HG03558 (cell line): ENCODE measurements around the gene SMARCA4.
"Not testable (repeated sequence)": the region's sequence is repeated elsewhere in the genome, so short reads cannot be mapped to it uniquely, and the experiment has no call there.

Experiments
- ATAC-seq: cut with Tn5 transposase; IDR thresholded peaks from one replicate; pipeline ENCODE4 v1.9.1; 2021; ENCODE audit warnings: moderate number of reproducible peaks; ENCODE audit not compliant: unreplicated experiment; ENCODE audit errors: extremely low read depth

Gene SMARCA4

DNA sequence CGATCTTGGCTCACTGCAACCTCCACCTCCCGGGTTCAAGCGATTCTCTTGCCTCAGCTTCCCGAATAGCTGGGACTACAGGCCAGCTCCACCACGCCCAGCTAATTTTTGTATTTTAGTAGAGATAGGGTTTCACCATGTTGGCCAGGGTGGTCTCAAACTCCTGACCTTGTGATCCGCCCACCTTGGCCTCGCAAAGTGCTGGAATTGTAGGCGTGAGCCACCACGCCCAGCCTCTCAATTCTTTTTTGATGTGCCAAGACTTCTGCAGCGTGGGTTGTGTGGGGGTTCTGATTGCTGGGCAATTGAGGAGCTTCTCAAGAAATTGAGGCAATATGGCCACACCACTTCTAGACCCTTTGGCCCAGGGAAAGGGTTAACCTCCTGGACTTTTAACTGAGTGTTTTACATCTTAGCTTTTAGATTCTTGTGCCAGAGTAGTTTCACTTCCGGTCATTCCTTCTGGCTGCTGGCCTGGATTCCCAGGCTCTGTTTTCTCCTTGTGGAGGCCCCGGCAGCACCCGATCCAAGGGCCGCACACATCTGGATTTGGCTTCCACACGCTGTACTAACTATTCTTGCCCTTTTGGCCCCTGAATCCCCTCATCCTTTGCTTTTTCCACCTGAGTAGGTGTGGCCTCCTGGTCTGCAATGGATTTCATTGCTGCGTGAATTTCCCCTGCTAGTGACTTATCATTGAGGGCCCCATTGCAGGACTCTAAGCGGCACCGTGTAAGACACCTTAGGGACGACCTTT is 14.7 kb downstream of the SMARCA4 start:
- no peak for ATAC-seq

- ATAC-seq: no peak
Measured at GRCh38 chr19:10976131-10976892, 15.5 kb downstream of the SMARCA4 start.

DNA sequence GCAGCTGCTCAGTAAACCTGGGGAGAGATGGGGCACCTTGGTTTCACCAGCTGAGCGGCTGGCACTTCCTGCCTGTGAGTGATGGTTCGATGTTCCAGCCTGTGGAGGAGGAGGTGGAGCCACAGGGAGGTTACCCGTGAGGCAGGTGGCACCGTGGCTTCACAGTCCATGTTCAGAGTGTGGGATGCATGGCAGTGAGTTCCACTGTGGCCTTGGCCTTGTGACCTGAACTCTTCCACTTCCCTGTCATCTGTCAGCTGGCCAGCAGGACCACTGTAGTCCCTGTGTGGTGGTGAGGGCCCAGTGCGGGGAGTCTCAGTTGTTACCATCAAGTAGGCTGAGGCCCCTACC is 16.9 kb downstream of the SMARCA4 start:
- ATAC-seq: no peak

- ATAC-seq: no peak
Measured at GRCh38 chr19:10979951-10980381, 19.1 kb downstream of the SMARCA4 start.

DNA sequence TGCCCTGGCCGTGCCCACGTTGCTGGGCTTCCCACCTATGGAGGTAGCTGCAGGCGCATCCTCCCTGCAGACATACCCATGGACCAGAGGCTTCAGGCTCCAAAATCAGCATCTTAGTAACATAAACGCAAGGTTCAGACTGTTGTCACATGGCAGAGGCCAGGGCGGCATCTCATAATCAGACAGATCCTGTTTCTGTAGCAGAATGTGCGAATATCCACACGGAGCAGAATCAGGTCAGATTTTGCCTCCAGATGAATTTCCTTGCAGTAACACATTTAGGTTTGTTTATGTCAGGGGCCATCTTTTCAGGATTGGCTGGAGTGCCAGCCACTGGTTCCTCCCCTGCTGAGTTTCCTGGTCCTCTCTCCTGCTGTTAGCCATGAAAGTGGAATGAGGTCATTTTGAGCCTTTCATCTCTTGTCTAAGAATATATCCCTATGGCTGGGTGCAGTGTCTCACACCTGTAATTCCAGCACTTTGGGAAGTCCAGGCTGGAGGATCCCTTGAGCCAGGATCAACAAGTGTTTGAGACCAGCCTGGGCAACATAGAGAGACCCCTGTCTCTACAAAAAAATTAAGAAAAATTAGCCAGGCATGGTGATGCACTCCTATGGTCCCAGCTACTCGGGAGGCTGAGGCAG is 20.5 kb downstream of the SMARCA4 start:
- no peak for ATAC-seq

DNA sequence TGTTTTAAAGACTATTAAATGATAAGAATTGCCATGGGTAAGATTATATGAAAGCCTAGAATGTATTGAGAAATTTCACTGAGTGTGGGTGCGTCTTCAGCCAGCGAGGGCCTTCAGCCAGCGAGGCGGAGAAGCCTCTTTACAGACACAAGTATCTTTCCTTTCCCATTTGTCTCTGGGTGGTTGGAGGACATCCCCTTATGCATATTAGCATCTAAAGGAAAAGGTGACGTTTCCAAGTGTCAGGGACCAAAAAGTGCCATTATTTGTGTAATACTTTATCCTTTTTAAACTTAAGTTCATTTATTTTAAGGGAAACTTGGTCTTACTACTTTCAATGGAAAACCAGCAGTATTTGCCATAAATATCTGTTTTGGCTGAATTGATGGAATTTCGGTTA is 22.2 kb downstream of the SMARCA4 start:
- ATAC-seq: no peak

DNA sequence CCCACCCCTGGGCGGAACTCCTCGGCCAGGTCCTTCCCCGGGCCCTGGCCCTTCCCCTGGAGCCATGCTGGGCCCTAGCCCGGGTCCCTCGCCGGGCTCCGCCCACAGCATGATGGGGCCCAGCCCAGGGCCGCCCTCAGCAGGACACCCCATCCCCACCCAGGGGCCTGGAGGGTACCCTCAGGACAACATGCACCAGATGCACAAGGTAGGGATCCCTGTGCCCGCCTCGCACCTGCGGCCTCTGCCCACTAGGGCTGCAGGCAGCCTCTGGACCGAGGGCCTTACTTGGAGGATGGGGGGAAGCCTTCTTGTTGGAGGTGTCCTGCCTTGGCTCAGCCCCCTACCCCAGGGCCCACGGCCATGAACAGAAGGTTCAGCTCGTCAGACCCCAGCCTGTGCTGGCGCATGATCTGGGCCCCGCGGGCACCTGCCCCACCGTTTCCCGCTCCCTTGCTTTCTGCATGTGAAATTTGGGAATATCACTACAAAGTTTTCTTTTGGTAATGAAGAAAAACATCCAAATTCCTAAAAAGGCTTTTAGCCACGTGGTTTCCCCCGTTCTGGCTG is 23.4 kb downstream of the SMARCA4 start:
- ATAC-seq: no peak

- no peak for ATAC-seq
Measured at GRCh38 chr19:10985502-10985901, 24.7 kb downstream of the SMARCA4 start.

GRCh38 chr19:10986301-10987127 is 25.7 kb downstream of the SMARCA4 start:
- ATAC-seq: no peak

- ATAC-seq: no peak
Measured at GRCh38 chr19:10987571-10988297, 26.9 kb downstream of the SMARCA4 start.

GRCh38 chr19:10988380-10988779 is 27.6 kb downstream of the SMARCA4 start:
- ATAC-seq: no peak

DNA sequence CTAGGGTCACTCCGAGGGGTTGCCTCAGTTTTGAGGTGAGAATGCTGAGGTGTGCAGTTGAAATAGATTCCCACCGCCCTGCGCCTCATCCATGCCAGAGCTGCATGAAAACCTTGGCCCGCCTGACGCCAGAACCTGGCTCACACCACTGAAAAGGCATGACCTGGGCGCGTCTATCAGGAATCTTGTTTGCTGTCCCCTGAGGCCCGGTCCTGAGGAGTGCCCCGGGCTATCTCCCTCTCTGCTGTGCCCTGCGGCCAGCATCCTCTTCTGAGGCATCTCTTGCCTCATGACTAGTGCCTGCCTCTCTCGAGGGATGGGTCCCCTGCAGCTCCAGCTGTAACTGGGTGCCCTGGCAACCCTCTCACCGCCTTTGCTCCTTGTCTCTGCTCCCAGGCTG is 28.1 kb downstream of the SMARCA4 start:
- no peak for ATAC-seq

- ATAC-seq: no peak
Measured at GRCh38 chr19:10991076-10991475, 30.2 kb downstream of the SMARCA4 start.

DNA sequence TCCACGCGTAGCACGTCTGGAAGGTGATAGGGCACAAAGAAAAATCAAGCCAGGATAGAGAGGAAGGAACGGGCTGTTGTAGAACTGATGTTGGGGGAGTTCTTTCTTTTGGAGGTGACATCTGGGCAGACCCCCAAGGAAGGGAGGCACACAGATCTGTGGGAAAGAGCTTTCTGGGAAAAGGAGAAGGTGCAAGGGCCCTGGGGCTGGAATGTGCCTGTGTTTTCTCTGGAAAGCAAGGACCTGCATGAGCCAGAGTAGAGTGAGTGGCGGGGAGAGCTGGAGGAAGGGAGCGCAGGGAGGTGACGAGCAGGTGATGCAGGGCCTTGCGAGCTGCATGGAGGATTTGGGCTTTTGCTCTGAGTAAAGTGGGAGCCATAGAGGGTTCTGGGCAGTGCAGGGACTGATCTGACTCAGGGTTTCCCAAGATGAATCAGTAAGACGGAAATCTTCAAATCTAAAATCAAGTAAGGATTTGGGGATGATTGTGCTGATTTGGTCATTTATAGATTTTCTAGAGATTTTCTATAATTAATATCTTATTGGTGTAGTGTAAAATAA is 30.8 kb downstream of the SMARCA4 start:
- no peak for ATAC-seq

GRCh38 chr19:10992174-10992573 is 31.3 kb downstream of the SMARCA4 start:
- not testable (repeated sequence) for ATAC-seq

- no peak for ATAC-seq
Measured at GRCh38 chr19:10995926-10996600, 35.2 kb downstream of the SMARCA4 start.

GRCh38 chr19:10998045-10998533 is 37.3 kb downstream of the SMARCA4 start:
- ATAC-seq: no peak

DNA sequence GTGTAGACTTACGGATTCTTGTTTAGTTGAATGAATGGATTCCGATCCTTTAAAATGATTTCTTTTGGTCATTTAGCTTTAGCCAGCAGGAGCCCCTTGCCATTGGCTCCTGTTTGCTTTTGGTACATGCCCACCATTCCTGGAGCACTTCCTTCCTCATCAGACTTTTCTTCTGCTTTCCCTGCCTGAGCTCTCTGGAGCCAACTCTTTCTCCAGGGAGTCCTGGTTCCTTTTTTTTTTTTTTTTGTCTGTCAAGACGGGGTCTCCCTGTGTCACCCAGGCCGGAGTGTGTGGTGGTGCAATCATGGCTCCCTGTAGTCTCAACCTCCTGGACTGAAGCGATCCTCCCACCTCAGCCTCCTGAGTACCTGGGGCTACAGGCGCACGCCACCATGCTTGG is 37.8 kb downstream of the SMARCA4 start:
- ATAC-seq: no peak
